HG03108 (cell line): ENCODE data around the gene ANKRD12.
"Not testable (repeated sequence)": the region's sequence is repeated elsewhere in the genome, so short reads cannot be mapped to it uniquely, and the experiment has no call there.

Experiments
- ATAC-seq: cut with Tn5 transposase; IDR thresholded peaks from one replicate; pipeline ENCODE4 v1.9.1; 2021; ENCODE audit warnings: moderate library complexity; ENCODE audit not compliant: unreplicated experiment

The ANKRD12 gene

GRCh38 chr18:9140381-9140780, 3.8 kb downstream of the ANKRD12 start:
- ATAC-seq = no peak

- no peak for ATAC-seq
These were observed 4.4 kb downstream of the ANKRD12 start for GRCh38 chr18:9140984-9141383.

- no peak for ATAC-seq
These were observed 9.6 kb downstream of the ANKRD12 start for GRCh38 chr18:9146224-9146623.

GRCh38 chr18:9147440-9148202, 11.0 kb downstream of the ANKRD12 start:
- ATAC-seq = peak; percentile 34

- no peak for ATAC-seq
These were observed 11.6 kb downstream of the ANKRD12 start for GRCh38 chr18:9148203-9148552.

GRCh38 chr18:9150121-9150520, 13.5 kb downstream of the ANKRD12 start:
- no peak for ATAC-seq

- ATAC-seq = no peak
These were observed 16.7 kb downstream of the ANKRD12 start for GRCh38 chr18:9153256-9153655.

GRCh38 chr18:9156604-9157249, 20.1 kb downstream of the ANKRD12 start:
- ATAC-seq = no peak

- ATAC-seq = no peak
These were observed 21.2 kb downstream of the ANKRD12 start for GRCh38 chr18:9157806-9158205.

- ATAC-seq = no peak
These were observed 23.4 kb downstream of the ANKRD12 start for GRCh38 chr18:9160014-9160413.

GRCh38 chr18:9162663-9163062, 26.1 kb downstream of the ANKRD12 start:
- ATAC-seq = not testable (repeated sequence)

GRCh38 chr18:9164149-9164548, 27.6 kb downstream of the ANKRD12 start:
- not testable (repeated sequence) for ATAC-seq

GRCh38 chr18:9165883-9166282, 29.3 kb downstream of the ANKRD12 start:
- not testable (repeated sequence) for ATAC-seq

GRCh38 chr18:9169515-9169914, 32.9 kb downstream of the ANKRD12 start:
- ATAC-seq = not testable (repeated sequence)

GRCh38 chr18:9171919-9172318, 35.3 kb downstream of the ANKRD12 start:
- ATAC-seq = not testable (repeated sequence)

GRCh38 chr18:9172506-9173127, 36.0 kb downstream of the ANKRD12 start:
- no peak for ATAC-seq

- ATAC-seq = no peak
These were observed 37.2 kb downstream of the ANKRD12 start for GRCh38 chr18:9173770-9174233.

- no peak for ATAC-seq
These were observed 37.7 kb downstream of the ANKRD12 start for GRCh38 chr18:9174302-9174701.

- no peak for ATAC-seq
These were observed 38.5 kb downstream of the ANKRD12 start for GRCh38 chr18:9175115-9175514.

GRCh38 chr18:9177031-9177430, 40.5 kb downstream of the ANKRD12 start:
- ATAC-seq = no peak

- ATAC-seq = no peak
These were observed 40.9 kb downstream of the ANKRD12 start for GRCh38 chr18:9177466-9177865.

- no peak for ATAC-seq
These were observed 42.0 kb downstream of the ANKRD12 start for GRCh38 chr18:9178557-9178956.
